Right cardiac atrium (tissue), 5 donors: Measurements from ENCODE around the gene AFTPH. TPM values are rescaled to one million over a fixed set of nuclear protein-coding genes. Genes with fewer than 3 reads are reported as not detected.

Experiments used
- ATAC-seq, 2 donors: fragments of 200-7000 bp; cut with Tn5 transposase; one replicate each; pipeline versions ENCODE4 v1.8.0 to v1.9.1; 2020; ENCODE audit warnings: moderate library complexity in 2 of 2, mild to moderate bottlenecking in 1 of 2
- DNase-seq, 3 donors: peaks; one replicate each; pipeline ENCODE4 v3.0.0-alpha.2; 2020
- H3K27ac ChIP-seq: one replicate; pipeline ENCODE4 v1.5.1; 2013; ENCODE audit warnings: mild to moderate bottlenecking, low read length, control low read depth, moderate library complexity
- H3K27me3 ChIP-seq: one replicate; pipeline ENCODE4 v1.6.1; 2013; ENCODE audit not compliant: control insufficient read depth, insufficient read depth
- H3K4me1 ChIP-seq: one replicate; pipeline ENCODE4 v1.6.1; 2013; ENCODE audit warnings: low read length; ENCODE audit not compliant: control insufficient read depth, insufficient read depth
- H3K4me3 ChIP-seq: one replicate; pipeline ENCODE4 v1.5.1; 2013; ENCODE audit warnings: low read length, control low read depth
- H3K9me3 ChIP-seq: one replicate; pipeline ENCODE4 v1.6.1; 2013; ENCODE audit warnings: low read length; ENCODE audit not compliant: control insufficient read depth
- WGBS: extraction: QIAGEN DNeasy Blood & Tissue Kit; methylation state at CpG from one replicate; pipeline ENCODE4 v1.1.7; 2013; 5-methylcytosine and 5-hydroxymethylcytosine counted together
- intact Hi-C, 4 donors: fragments of 100-400 bp; cut with DNase I; formaldehyde crosslinking; loops; one replicate each; pipeline versions ENCODE4 v1.11.0 to v1.14.0; 2022 to 2023
- polyA plus RNA-seq: library from polyadenylated mRNA; stranded (reverse); fragments of 200-250 nt; gene quantifications from one replicate; pipeline ENCODE4 v1.2.3, GENCODE V29; 2013
- total RNA-seq, 4 donors: library from RNA; stranded (reverse); fragmentation: NEBNext Ultra II Directional; extraction: Animal tissue kit (Norgen Biotek cat#: 25700); gene quantifications; one replicate each; pipeline ENCODE4 v1.2.1, GENCODE V29; 2021
- donor health status: healthy with polysubstance abuse.
- donor health status: DM: no; HTN: yes; CAD: no.
- donor health status: DM: no; HTN: no; CAD: no.
- donor health status: DM: no; HTN: yes; CAD: no; lungs with severe emphysema.
- donor health status: DM: yes; HTN: yes; CAD: no.

AFTPH gene
- total and polyA plus RNA-seq, 5 donors: 9.4 to 16.3 (median 13.2) TPM

GRCh38 chr2:64565949-64566710 lies 42.0 kb downstream of the AFTPH start:
- intact Hi-C loops: loop anchor here in 2 of 4 donors (5.0 to 10.0 kb wide), 2 partner anchors 229 to 231 kb away; no protein-coding TSS in a partner anchor
- H3K27ac ChIP-seq: no peak overlapping the region
- 91% methylated on average over 1 of the region's 1 CpG for WGBS
- DNase-seq (no peak), ATAC-seq (no peak)
- no peaks in the 10 kb centered on the region for H3K27me3 ChIP-seq
- no peak overlapping the region for H3K4me3 ChIP-seq
- no peaks in the 10 kb centered on the region for H3K9me3 ChIP-seq
- no peaks in the 10 kb centered on the region for H3K4me1 ChIP-seq

GRCh38 chr2:64567473-64567872 lies 43.3 kb downstream of the AFTPH start:
- ATAC-seq (no peak), DNase-seq (no peak)
- H3K4me3 ChIP-seq: no peak overlapping the region
- H3K27me3 ChIP-seq: no peaks in the 10 kb centered on the region
- no peak overlapping the region for H3K27ac ChIP-seq
- 69% methylated on average over 6 of the region's 6 CpGs for WGBS
- intact Hi-C loops: loop anchor here in 2 of 4 donors (5.0 to 10.0 kb wide), 2 partner anchors 230 to 233 kb away; no protein-coding TSS in a partner anchor
- no peaks in the 10 kb centered on the region for H3K9me3 ChIP-seq
- no peaks in the 10 kb centered on the region for H3K4me1 ChIP-seq

- Histone ChIP-seq H3K9me3 (no peaks in the 10 kb centered on the region), H3K27me3 (no peaks in the 10 kb centered on the region), H3K27ac (no peak overlapping the region), H3K4me1 (no peaks in the 10 kb centered on the region), H3K4me3 (no peak overlapping the region)
- ATAC-seq (no peak), DNase-seq (no peak)
- intact Hi-C loops: loop anchor here in 2 of 4 donors (5.0 to 10.0 kb wide), 2 partner anchors 232 to 234 kb away; no protein-coding TSS in a partner anchor
- WGBS: 95% methylated on average over 7 of the region's 7 CpGs
These were observed 44.7 kb downstream of the AFTPH start for GRCh38 chr2:64568836-64569235.

GRCh38 chr2:64574871-64575270 lies 50.7 kb downstream of the AFTPH start:
- ATAC-seq (no peak), DNase-seq (no peak)
- no peaks in the 10 kb centered on the region for H3K4me1 ChIP-seq
- intact Hi-C loops: no loop called here
- H3K27ac ChIP-seq: no peak overlapping the region
- no peaks in the 10 kb centered on the region for H3K9me3 ChIP-seq
- WGBS: 95% methylated on average over 1 of the region's 1 CpG
- no peak overlapping the region for H3K4me3 ChIP-seq
- H3K27me3 ChIP-seq: no peaks in the 10 kb centered on the region

- Histone ChIP-seq H3K4me3 (no peak overlapping the region), H3K27me3 (no peaks in the 10 kb centered on the region), H3K9me3 (no peaks in the 10 kb centered on the region), H3K27ac (no peak overlapping the region), H3K4me1 (no peaks in the 10 kb centered on the region)
- DNase-seq: no peak
- no peak for ATAC-seq
- intact Hi-C loops: no loop called here
- 91% methylated on average over 2 of the region's 2 CpGs for WGBS
These were observed 56.9 kb downstream of the AFTPH start for GRCh38 chr2:64581018-64581417.

GRCh38 chr2:64581777-64582539 lies 57.8 kb downstream of the AFTPH start:
- 98% methylated on average over 1 of the region's 1 CpG for WGBS
- DNase-seq (no peak), ATAC-seq (no peak)
- no peak overlapping the region for H3K27ac ChIP-seq
- H3K4me3 ChIP-seq: no peak overlapping the region
- no peaks in the 10 kb centered on the region for H3K27me3 ChIP-seq
- no peaks in the 10 kb centered on the region for H3K4me1 ChIP-seq
- no peaks in the 10 kb centered on the region for H3K9me3 ChIP-seq
- intact Hi-C loops: no loop called here

GRCh38 chr2:64582774-64583340 lies 58.7 kb downstream of the AFTPH start:
- WGBS: 83% methylated on average over 5 of the region's 5 CpGs
- H3K9me3 ChIP-seq: no peaks in the 10 kb centered on the region
- intact Hi-C loops: no loop called here

GRCh38 chr2:64586054-64586453 lies 61.9 kb downstream of the AFTPH start:
- 89% methylated on average over 4 of the region's 4 CpGs for WGBS

More at GRCh38 chr2:64582774-64583340, 58.7 kb downstream of the AFTPH start:
- no peaks in the 10 kb centered on the region for H3K27me3 ChIP-seq
- no peak for ATAC-seq
- no peak overlapping the region for H3K4me3 ChIP-seq
- H3K27ac ChIP-seq: no peak overlapping the region
- DNase-seq: no peak
- H3K4me1 ChIP-seq: no peaks in the 10 kb centered on the region

GRCh38 chr2:64586883-64587481 lies 62.9 kb downstream of the AFTPH start:
- Histone ChIP-seq H3K4me1 (peaks cover 1% of the 10 kb centered on the region), H3K27ac (no peak overlapping the region), H3K4me3 (no peak overlapping the region), H3K27me3 (no peaks in the 10 kb centered on the region), H3K9me3 (no peaks in the 10 kb centered on the region)
- intact Hi-C loops: loop anchor here in 2 of 4 donors (2.0 to 5.0 kb wide), 2 partner anchors 280 to 286 kb away; no protein-coding TSS in a partner anchor
- peak; percentile 66 to 70 for ATAC-seq
- no peak for DNase-seq
- WGBS: 48% methylated on average over 6 of the region's 6 CpGs

More at GRCh38 chr2:64586054-64586453, 61.9 kb downstream of the AFTPH start:
- no peaks in the 10 kb centered on the region for H3K27me3 ChIP-seq
- ATAC-seq: no peak
- H3K27ac ChIP-seq: no peak overlapping the region
- H3K9me3 ChIP-seq: no peaks in the 10 kb centered on the region
- no peak overlapping the region for H3K4me3 ChIP-seq
- DNase-seq: no peak
- intact Hi-C loops: loop anchor here in 2 of 4 donors (2.0 to 5.0 kb wide), 2 partner anchors 281 to 287 kb away; no protein-coding TSS in a partner anchor
- no peaks in the 10 kb centered on the region for H3K4me1 ChIP-seq

GRCh38 chr2:64587561-64587960 lies 63.4 kb downstream of the AFTPH start:
- ATAC-seq: no peak
- intact Hi-C loops: loop anchor here in 2 of 4 donors (2.0 to 5.0 kb wide), 2 partner anchors 280 to 285 kb away; no protein-coding TSS in a partner anchor
- no peak overlapping the region for H3K27ac ChIP-seq

More at GRCh38 chr2:64587561-64587960, 63.4 kb downstream of the AFTPH start:
- H3K27me3 ChIP-seq: no peaks in the 10 kb centered on the region
- H3K4me3 ChIP-seq: no peak overlapping the region
- no peaks in the 10 kb centered on the region for H3K9me3 ChIP-seq
- no peak for DNase-seq
- peaks cover 1% of the 10 kb centered on the region for H3K4me1 ChIP-seq
